Body of pancreas (tissue), 4 donors: ENCODE data around the gene GJB4. TPM values are rescaled to one million over a fixed set of nuclear protein-coding genes. Genes with fewer than 3 reads are reported as not detected.

Source experiments
- ATAC-seq: fragments of 150-250 bp; one replicate; pipeline ENCODE4 v1.9.1; 2016
- DNase-seq, 4 donors: peaks; one replicate each; pipeline ENCODE4 v3.0.0-alpha.2; 2019
- H3K27ac ChIP-seq, 4 donors: fragments of 200-600 bp; sonication (generic); 1 replicate in 3 of 4; 2 replicates in 1 of 4; pipeline versions ENCODE4 v1.5.1 to v1.6.1; 2016 to 2019; ENCODE audit warnings: mild to moderate bottlenecking in 1 of 4, mixed read lengths in 1 of 4, moderate library complexity in 1 of 4
- H3K27me3 ChIP-seq, 2 donors: fragments of 200-600 bp; sonication (generic); one replicate each; pipeline ENCODE4 v1.6.0; 2016; ENCODE audit warnings: mild to moderate bottlenecking in 1 of 2
- H3K36me3 ChIP-seq, 2 donors: fragments of 200-600 bp; sonication (generic); replicated peaks in 1 of 2; 2 replicates each; pipeline ENCODE4 v1.5.1; 2016; ENCODE audit warnings: low read depth in 2 of 2; ENCODE audit not compliant: insufficient read depth in 1 of 2
- H3K4me1 ChIP-seq: fragments of 200-600 bp; sonication (generic); one replicate; pipeline ENCODE4 v1.6.0; 2016
- H3K4me3 ChIP-seq, 2 donors: fragments of 200-600 bp; sonication (generic); 1 replicate in 1 of 2; 2 replicates in 1 of 2; pipeline ENCODE4 v1.5.1; 2016 to 2019
- H3K9me3 ChIP-seq, 3 donors: fragments of 200-600 bp; sonication (generic); 1 replicate in 2 of 3; 2 replicates in 1 of 3; pipeline ENCODE4 v1.5.1; 2016
- CTCF ChIP-seq, 7 experiments: fragments of 450-650 bp in 4 of 7; fragments of 200-600 bp in 3 of 7; sonication (generic) in 3 of 7; IDR thresholded peaks; one replicate each; pipeline ENCODE4 v1.5.1; 2016 to 2019; ENCODE audit warnings: antibody characterized with exemption in 7 of 7
- POLR2A ChIP-seq, 3 donors: fragments of 450-650 bp; IDR thresholded peaks; one replicate each; pipeline ENCODE4 v1.6.1; 2016; ENCODE audit warnings: antibody characterized with exemption in 3 of 3, mild to moderate bottlenecking in 2 of 3
- WGBS, 2 donors: methylation state at CpG; one replicate each; pipeline ENCODE4 v1.1.5; 2017; 5-methylcytosine and 5-hydroxymethylcytosine counted together
- intact Hi-C: fragments of 100-400 bp; cut with DNase I; formaldehyde crosslinking; loops from one replicate; pipeline ENCODE4 v1.15.1; 2023
- total RNA-seq, 2 donors: library from RNA; depleted of rRNA; stranded (reverse); fragments of >200 nt; gene quantifications; one replicate each; pipeline ENCODE4 v1.1.0, GENCODE V29; 2016

The GJB4 gene
- total RNA-seq, 2 donors from 2014 or later: not detected

DNA sequence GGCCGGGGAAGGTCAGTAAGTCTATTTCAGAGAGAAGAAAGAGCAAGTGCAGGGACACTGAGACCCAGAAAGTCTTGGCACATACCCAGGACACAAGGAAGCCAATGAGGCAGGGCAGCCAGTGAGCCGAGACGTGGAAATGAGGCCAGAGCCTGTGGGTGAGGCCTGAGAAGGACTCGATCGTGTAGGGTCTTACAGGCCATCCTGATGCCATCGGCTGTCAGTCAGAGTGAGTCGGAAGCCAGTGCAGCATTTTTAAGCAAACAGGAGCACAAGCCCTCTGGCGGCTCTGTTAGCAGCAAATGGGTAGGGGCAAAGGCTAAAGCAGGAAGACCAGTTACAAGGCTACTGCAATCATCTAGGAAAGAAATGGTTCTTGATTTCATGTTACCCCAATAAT, 15.4 kb downstream of the GJB4 start:
- ATAC-seq: no peak
- no peak overlapping the region for H3K27ac ChIP-seq
- no peaks in the 10 kb centered on the region for H3K36me3 ChIP-seq
- no peaks in the 10 kb centered on the region for H3K27me3 ChIP-seq
- no peaks in the 10 kb centered on the region for H3K4me1 ChIP-seq
- intact Hi-C loops: no loop called here
- no peak for DNase-seq
- WGBS, 2 donors: 73 to 74% methylated on average over 8 of the region's 8 CpGs
- no peaks in the 10 kb centered on the region for H3K9me3 ChIP-seq
- H3K4me3 ChIP-seq: no peak overlapping the region
- TF ChIP-seq POLR2A (IDR thresholded peaks at IDR 0.05): no peak
- no peak for TF ChIP-seq CTCF (IDR thresholded peaks at IDR 0.05)

DNA sequence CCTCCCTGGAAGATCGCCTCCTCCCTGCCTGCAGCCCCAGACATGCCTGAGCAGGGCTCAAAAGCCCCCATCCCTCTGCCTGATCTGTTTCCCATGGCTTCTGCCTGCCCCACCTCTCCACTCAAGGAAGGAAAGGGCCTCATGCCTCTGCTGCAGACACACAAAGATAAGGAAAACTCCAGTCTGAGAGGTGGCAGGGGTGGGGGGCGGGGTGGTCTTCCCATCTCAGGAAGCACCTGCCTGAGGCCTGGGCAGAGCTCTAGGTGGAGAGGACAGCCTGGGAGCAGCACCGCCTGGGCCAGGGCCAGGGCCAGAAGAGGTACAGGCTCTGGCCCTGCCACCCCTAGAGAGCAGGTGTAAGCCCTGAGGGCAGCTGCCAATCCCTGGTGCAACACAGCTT, 17.4 kb downstream of the GJB4 start:
- Histone ChIP-seq H3K27ac (no peak overlapping the region), H3K4me3 (no peak overlapping the region), H3K36me3 (no peaks in the 10 kb centered on the region), H3K4me1 (peaks cover 12% of the 10 kb centered on the region), H3K27me3 (no peaks in the 10 kb centered on the region), H3K9me3 (no peaks in the 10 kb centered on the region)
- intact Hi-C loops: no loop called here
- no peak for TF ChIP-seq POLR2A (IDR thresholded peaks at IDR 0.05)
- TF ChIP-seq CTCF (IDR thresholded peaks at IDR 0.05): no peak
- DNase-seq (no peak), ATAC-seq (no peak)
- WGBS, 2 donors: 64 to 73% methylated on average over 1 to 3 of the region's 3 CpGs

GRCh38 chr1:34777519-34778321, 18.2 kb downstream of the GJB4 start:
- TF ChIP-seq POLR2A (IDR thresholded peaks at IDR 0.05) (no peak), CTCF (IDR thresholded peaks at IDR 0.05) (no peak)
- intact Hi-C loops: no loop called here
- H3K27me3 ChIP-seq: no peaks in the 10 kb centered on the region
- DNase-seq: no peak
- H3K4me3 ChIP-seq: no peak overlapping the region
- no peaks in the 10 kb centered on the region for H3K9me3 ChIP-seq
- 49 to 55% methylated on average over 10 of the region's 10 CpGs for WGBS, 2 donors
- no peak overlapping the region for H3K27ac ChIP-seq
- peaks cover 19% of the 10 kb centered on the region for H3K4me1 ChIP-seq
- no peaks in the 10 kb centered on the region for H3K36me3 ChIP-seq
- no peak for ATAC-seq

GRCh38 chr1:34778381-34778780, 18.8 kb downstream of the GJB4 start:
- H3K27me3 ChIP-seq: no peaks in the 10 kb centered on the region
- intact Hi-C loops: no loop called here

GRCh38 chr1:34779005-34779404, 19.5 kb downstream of the GJB4 start:
- TF ChIP-seq POLR2A (IDR thresholded peaks at IDR 0.05) (no peak), CTCF (IDR thresholded peaks at IDR 0.05) (no peak)
- H3K4me3 ChIP-seq: no peak overlapping the region
- no peaks in the 10 kb centered on the region for H3K9me3 ChIP-seq
- no peak overlapping the region for H3K27ac ChIP-seq
- WGBS, 2 donors: 74 to 85% methylated on average over 5 of the region's 5 CpGs
- H3K4me1 ChIP-seq: peaks cover 19% of the 10 kb centered on the region
- no peak for ATAC-seq
- H3K36me3 ChIP-seq: no peaks in the 10 kb centered on the region
- DNase-seq: no peak
- intact Hi-C loops: no loop called here
- no peaks in the 10 kb centered on the region for H3K27me3 ChIP-seq

More at GRCh38 chr1:34778381-34778780, 18.8 kb downstream of the GJB4 start:
- no peak for DNase-seq
- H3K4me3 ChIP-seq: no peak overlapping the region
- ATAC-seq: no peak
- H3K36me3 ChIP-seq: no peaks in the 10 kb centered on the region
- H3K4me1 ChIP-seq: peaks cover 19% of the 10 kb centered on the region
- TF ChIP-seq POLR2A (IDR thresholded peaks at IDR 0.05): no peak
- H3K9me3 ChIP-seq: no peaks in the 10 kb centered on the region
- 69 to 77% methylated on average over 6 of the region's 6 CpGs for WGBS, 2 donors
- no peak overlapping the region for H3K27ac ChIP-seq
